Vagina (tissue), 2 donors: ENCODE data around the gene SLC51A.

Source experiments
- CTCF ChIP-seq, 3 experiments: fragments of 450-650 bp in 2 of 3; fragments of 200-600 bp in 1 of 3; sonication (generic) in 1 of 3; IDR thresholded peaks; one replicate each; pipeline ENCODE4 v1.5.1; 2017 to 2019; ENCODE audit warnings: antibody characterized with exemption in 3 of 3, mild to moderate bottlenecking in 2 of 3, moderate library complexity in 2 of 3
- POLR2A ChIP-seq, 2 donors: fragments of 450-650 bp; IDR thresholded peaks; one replicate each; pipeline ENCODE4 v1.6.1; 2017; ENCODE audit warnings: antibody characterized with exemption in 2 of 2, mild to moderate bottlenecking in 2 of 2, moderate library complexity in 2 of 2

- TF ChIP-seq CTCF (IDR thresholded peaks at IDR 0.05), result no peak
- TF ChIP-seq POLR2A (IDR thresholded peaks at IDR 0.05), result no peak
Observed at GRCh38 chr3:196275126-196275525, 58.8 kb downstream of the SLC51A start.
